NCI-H1092 treated with DMSO at 0.1 percent for 48 hours (cell line): Measurements from ENCODE around the gene DYNC1LI2.
"Not testable (repeated sequence)": the region's sequence is repeated elsewhere in the genome, so short reads cannot be mapped to it uniquely, and the experiment has no call there.

Experiments
- DNase-seq: peaks from one replicate; lab custom pipeline; 2025; lab: John Stamatoyannopoulos, UW

Gene DYNC1LI2

GRCh38 chr16:66751303-66751991 lies at the start of gene DYNC1LI2:
Gene DYNC1LI2 (minus strand): TSS chr16:66751609. CDS start chr16:66751591, 18 bp downstream.
- DNase-seq: peak; percentile 72

GRCh38 chr16:66800856-66801255 lies 49.4 kb upstream of the DYNC1LI2 start:
- no peak for DNase-seq

- DNase-seq: no peak
Measured at GRCh38 chr16:66798161-66798560, 46.8 kb upstream of the DYNC1LI2 start.

- not testable (repeated sequence) for DNase-seq
Measured at GRCh38 chr16:66793984-66794383, 42.6 kb upstream of the DYNC1LI2 start.

GRCh38 chr16:66790130-66790733 lies 38.8 kb upstream of the DYNC1LI2 start:
- no peak for DNase-seq

- no peak for DNase-seq
Measured at GRCh38 chr16:66787427-66787826, 36.0 kb upstream of the DYNC1LI2 start.

- no peak for DNase-seq
Measured at GRCh38 chr16:66786551-66786950, 35.1 kb upstream of the DYNC1LI2 start.

GRCh38 chr16:66776457-66776856 lies 25.0 kb upstream of the DYNC1LI2 start:
- no peak for DNase-seq

GRCh38 chr16:66774981-66775380 lies 23.6 kb upstream of the DYNC1LI2 start:
- DNase-seq: no peak

GRCh38 chr16:66758086-66758485 lies 6.7 kb upstream of the DYNC1LI2 start:
- no peak for DNase-seq

GRCh38 chr16:66754819-66755218 lies 3.4 kb upstream of the DYNC1LI2 start:
- DNase-seq: no peak

- DNase-seq: no peak
Measured at GRCh38 chr16:66754211-66754610, 2.8 kb upstream of the DYNC1LI2 start.

GRCh38 chr16:66752958-66753357 lies 1.5 kb upstream of the DYNC1LI2 start:
- no peak for DNase-seq

- peak; percentile 35 for DNase-seq
Measured at GRCh38 chr16:66752379-66752778, 970 bp upstream of the DYNC1LI2 start.

- no peak for DNase-seq
Measured at GRCh38 chr16:66751992-66752322, 548 bp upstream of the DYNC1LI2 start.

GRCh38 chr16:66751053-66751302 lies 431 bp downstream of the DYNC1LI2 start:
- no peak for DNase-seq

GRCh38 chr16:66750279-66751052 lies 943 bp downstream of the DYNC1LI2 start:
- DNase-seq: no peak

GRCh38 chr16:66746682-66747081 lies 4.7 kb downstream of the DYNC1LI2 start:
- DNase-seq: no peak

GRCh38 chr16:66746048-66746447 lies 5.4 kb downstream of the DYNC1LI2 start:
- DNase-seq: no peak

- DNase-seq: no peak
Measured at GRCh38 chr16:66741950-66742808, 9.2 kb downstream of the DYNC1LI2 start.

GRCh38 chr16:66741169-66741900 lies 10.1 kb downstream of the DYNC1LI2 start:
- DNase-seq: no peak

- DNase-seq: no peak
Measured at GRCh38 chr16:66740533-66740932, 10.9 kb downstream of the DYNC1LI2 start.
